Prostate gland (tissue), 2 donors: Measurements from ENCODE around the gene GFRA1.

Experiments used
- CTCF ChIP-seq, 4 experiments: fragments of 200-600 bp in 2 of 4; fragments of 450-650 bp in 2 of 4; sonication (generic) in 2 of 4; IDR thresholded peaks; 1 replicate in 3 of 4; 2 replicates in 1 of 4; pipeline ENCODE4 v1.5.1; 2016 to 2019; ENCODE audit warnings: antibody characterized with exemption in 4 of 4, mild to moderate bottlenecking in 2 of 4, moderate library complexity in 2 of 4
- POLR2A ChIP-seq: fragments of 450-650 bp; IDR thresholded peaks from one replicate; pipeline ENCODE4 v1.6.1; 2016; ENCODE audit warnings: antibody characterized with exemption, mild to moderate bottlenecking
- POLR2AphosphoS5 ChIP-seq: sonication (generic); formaldehyde crosslinking; IDR thresholded peaks from one replicate; pipeline ENCODE4 v1.6.1; 2017; ENCODE audit warnings: antibody characterized with exemption

GRCh38 chr10:116256752-116257259, 16.2 kb downstream of the GFRA1 start:
- no peak for TF ChIP-seq POLR2AphosphoS5
- no peak for TF ChIP-seq CTCF (IDR thresholded peaks at IDR 0.05)
- TF ChIP-seq POLR2A = no peak
